Activated naive CD4-positive, alpha-beta T cell treated with anti-CD3 and anti-CD28 coated beads for 36 hours (primary cell): ENCODE results near the gene TDRD10. TPM values are rescaled to one million over a fixed set of nuclear protein-coding genes. Genes with fewer than 3 reads are reported as not detected.

Source experiments
- CTCF ChIA-PET: fragments of 350-600 bp; sonication (Branson Sonifier 250); formaldehyde crosslinking; loops from one replicate; lab custom pipeline; 2021; ENCODE audit warnings: antibody characterized with exemption; lab: Charles Lee
- DNase-seq: peaks from one replicate; pipeline ENCODE4 v3.0.0-alpha.2; 2020
- H3K27ac Mint-ChIP-seq: one replicate; pipeline ENCODE4 v1.8.0; 2021; ENCODE audit warnings: mild to moderate bottlenecking, mixed read lengths
- H3K27me3 Mint-ChIP-seq: one replicate; pipeline ENCODE4 v1.8.0; 2021; ENCODE audit warnings: low read depth, mixed read lengths
- H3K36me3 Mint-ChIP-seq: one replicate; pipeline ENCODE4 v1.8.0; 2021; ENCODE audit warnings: low read depth, mixed read lengths
- H3K4me1 Mint-ChIP-seq: one replicate; pipeline ENCODE4 v1.8.0; 2021; ENCODE audit warnings: low read depth, mixed read lengths
- H3K4me3 Mint-ChIP-seq: one replicate; pipeline ENCODE4 v1.8.0; 2021; ENCODE audit warnings: mild to moderate bottlenecking, moderate library complexity, mixed read lengths
- H3K9me3 Mint-ChIP-seq: one replicate; pipeline ENCODE4 v1.8.0; 2021; ENCODE audit warnings: mixed read lengths
- intact Hi-C: fragments of 100-400 bp; cut with micrococcal nuclease; formaldehyde crosslinking; loops from one replicate; pipeline ENCODE4 v1.15.1; 2023
- total RNA-seq, 2 experiments: library from RNA; stranded (reverse); gene quantifications; one replicate each; pipeline ENCODE4 v1.2.3, GENCODE V29; 2021

TDRD10 gene
- total RNA-seq, 2 experiments from 2014 or later = not detected

GRCh38 chr1:154558720-154559465, 56.9 kb downstream of the TDRD10 start:
- no peaks in the 10 kb centered on the region for H3K9me3 Mint-ChIP-seq
- peak overlapping the region; percentile 91 for H3K4me3 Mint-ChIP-seq
- peak; percentile 99 for DNase-seq
- peak overlapping the region; percentile 92 for H3K27ac Mint-ChIP-seq
- peaks cover 28% of the 10 kb centered on the region for H3K4me1 Mint-ChIP-seq
- no peaks in the 10 kb centered on the region for H3K27me3 Mint-ChIP-seq
- peaks cover 21% of the 10 kb centered on the region for H3K36me3 Mint-ChIP-seq
- intact Hi-C loops = loop anchor here (1.0 to 5.0 kb wide), 16 partner anchors 50 to 576 kb away; partner anchors contain the start of genes IL6R, KCNN3, PMVK and SLC50A1
- CTCF ChIA-PET = interaction anchor here (0.7 to 2.4 kb wide), 28 partner anchors 10 to 797 kb away, joined by 3 to 18 read pairs (median 4); partner anchors contain the start of gene PMVK

GRCh38 chr1:154559466-154560044, 57.5 kb downstream of the TDRD10 start:
- intact Hi-C loops = loop anchor here (1.0 to 5.0 kb wide), 13 partner anchors 50 to 525 kb away; partner anchors contain the start of genes KCNN3 and PMVK
- Mint-ChIP-seq H3K9me3 (no peaks in the 10 kb centered on the region), H3K4me1 (peaks cover 28% of the 10 kb centered on the region), H3K27me3 (no peaks in the 10 kb centered on the region), H3K27ac (peak overlapping the region; percentile 92), H3K36me3 (peaks cover 18% of the 10 kb centered on the region), H3K4me3 (peak overlapping the region; percentile 91)
- DNase-seq = peak; percentile 92
- CTCF ChIA-PET = interaction anchor here (0.7 to 2.4 kb wide), 43 partner anchors 11 to 798 kb away, joined by 3 to 18 read pairs (median 4); partner anchors contain the start of gene PMVK

GRCh38 chr1:154565876-154566275, 63.9 kb downstream of the TDRD10 start:
- peaks cover 16% of the 10 kb centered on the region for H3K27me3 Mint-ChIP-seq
- H3K4me3 Mint-ChIP-seq = no peak overlapping the region
- H3K4me1 Mint-ChIP-seq = peaks cover 7% of the 10 kb centered on the region
- H3K9me3 Mint-ChIP-seq = no peaks in the 10 kb centered on the region
- H3K36me3 Mint-ChIP-seq = no peaks in the 10 kb centered on the region
- H3K27ac Mint-ChIP-seq = no peak overlapping the region
- DNase-seq = no peak
- intact Hi-C loops = no loop called here
- CTCF ChIA-PET = no interaction called here

- H3K27me3 Mint-ChIP-seq = peaks cover 16% of the 10 kb centered on the region
- intact Hi-C loops = no loop called here
- H3K36me3 Mint-ChIP-seq = no peaks in the 10 kb centered on the region
- CTCF ChIA-PET = interaction anchor here (0.6 kb wide), 1 partner anchor 162 kb away, joined by 3 read pairs; no protein-coding TSS in a partner anchor
- peaks cover 7% of the 10 kb centered on the region for H3K4me1 Mint-ChIP-seq
- peak within 1 kb of the TSS; percentile 49 for H3K4me3 Mint-ChIP-seq
- no peaks in the 10 kb centered on the region for H3K9me3 Mint-ChIP-seq
- H3K27ac Mint-ChIP-seq = no peak within 1 kb of the TSS
- peak; percentile 71 for DNase-seq
These were observed 65.6 kb downstream of the TDRD10 start, which contains the start of gene CHRNB2 for GRCh38 chr1:154567386-154568156. TSS of gene CHRNB2 (plus strand) at chr1:154567778. CDS start at chr1:154568045, 267 bp downstream.

- H3K27ac Mint-ChIP-seq = no peak overlapping the region
These were observed 66.3 kb downstream of the TDRD10 start for GRCh38 chr1:154568157-154568815.

GRCh38 chr1:154571244-154571963, 69.4 kb downstream of the TDRD10 start:
- no peak overlapping the region for H3K27ac Mint-ChIP-seq
- no peaks in the 10 kb centered on the region for H3K9me3 Mint-ChIP-seq
- DNase-seq = no peak
- CTCF ChIA-PET = no interaction called here
- H3K36me3 Mint-ChIP-seq = no peaks in the 10 kb centered on the region
- H3K27me3 Mint-ChIP-seq = peaks cover 15% of the 10 kb centered on the region
- intact Hi-C loops = no loop called here
- H3K4me1 Mint-ChIP-seq = peaks cover 7% of the 10 kb centered on the region
- no peak overlapping the region for H3K4me3 Mint-ChIP-seq

More at GRCh38 chr1:154568157-154568815, 66.3 kb downstream of the TDRD10 start:
- intact Hi-C loops = no loop called here
- CTCF ChIA-PET = interaction anchor here (0.6 kb wide), 1 partner anchor 161 kb away, joined by 3 read pairs; no protein-coding TSS in a partner anchor
- H3K4me1 Mint-ChIP-seq = peaks cover 7% of the 10 kb centered on the region
- no peak for DNase-seq
- no peak overlapping the region for H3K4me3 Mint-ChIP-seq
- no peaks in the 10 kb centered on the region for H3K9me3 Mint-ChIP-seq
- peaks cover 16% of the 10 kb centered on the region for H3K27me3 Mint-ChIP-seq
- H3K36me3 Mint-ChIP-seq = no peaks in the 10 kb centered on the region

- no peak overlapping the region for H3K27ac Mint-ChIP-seq
- H3K27me3 Mint-ChIP-seq = peaks cover 12% of the 10 kb centered on the region
- CTCF ChIA-PET = no interaction called here
- intact Hi-C loops = no loop called here
- H3K4me3 Mint-ChIP-seq = no peak overlapping the region
- no peaks in the 10 kb centered on the region for H3K36me3 Mint-ChIP-seq
- H3K4me1 Mint-ChIP-seq = peaks cover 7% of the 10 kb centered on the region
- H3K9me3 Mint-ChIP-seq = no peaks in the 10 kb centered on the region
- DNase-seq = no peak
These were observed 69.9 kb downstream of the TDRD10 start for GRCh38 chr1:154571964-154572288.

GRCh38 chr1:154572468-154573167, 70.6 kb downstream of the TDRD10 start:
- no peaks in the 10 kb centered on the region for H3K9me3 Mint-ChIP-seq
- H3K27me3 Mint-ChIP-seq = peaks cover 8% of the 10 kb centered on the region
- no peak for DNase-seq
- H3K27ac Mint-ChIP-seq = no peak overlapping the region
- intact Hi-C loops = no loop called here
- peaks cover 4% of the 10 kb centered on the region for H3K4me1 Mint-ChIP-seq
- no peaks in the 10 kb centered on the region for H3K36me3 Mint-ChIP-seq
- H3K4me3 Mint-ChIP-seq = no peak overlapping the region
- CTCF ChIA-PET = interaction anchor here (1.4 kb wide), 1 partner anchor 13 kb away, joined by 7 read pairs; no protein-coding TSS in a partner anchor

- no peak for DNase-seq
- intact Hi-C loops = no loop called here
- peaks cover 6% of the 10 kb centered on the region for H3K27me3 Mint-ChIP-seq
- peaks cover 1% of the 10 kb centered on the region for H3K36me3 Mint-ChIP-seq
- CTCF ChIA-PET = interaction anchor here (1.4 kb wide), 1 partner anchor 13 kb away, joined by 7 read pairs; no protein-coding TSS in a partner anchor
- H3K9me3 Mint-ChIP-seq = no peaks in the 10 kb centered on the region
- H3K4me1 Mint-ChIP-seq = no peaks in the 10 kb centered on the region
- H3K4me3 Mint-ChIP-seq = no peak overlapping the region
- no peak overlapping the region for H3K27ac Mint-ChIP-seq
These were observed 71.1 kb downstream of the TDRD10 start for GRCh38 chr1:154573168-154573510.

GRCh38 chr1:154574716-154575115, 72.7 kb downstream of the TDRD10 start:
- no peak overlapping the region for H3K27ac Mint-ChIP-seq
- peaks cover 3% of the 10 kb centered on the region for H3K27me3 Mint-ChIP-seq
- peaks cover 9% of the 10 kb centered on the region for H3K36me3 Mint-ChIP-seq
- CTCF ChIA-PET = interaction anchor here (0.6 to 2.9 kb wide), 2 partner anchors 14 to 163 kb away, joined by 3 to 15 read pairs; no protein-coding TSS in a partner anchor
- no peaks in the 10 kb centered on the region for H3K4me1 Mint-ChIP-seq
- H3K4me3 Mint-ChIP-seq = no peak overlapping the region
- intact Hi-C loops = no loop called here
- no peak for DNase-seq
- no peaks in the 10 kb centered on the region for H3K9me3 Mint-ChIP-seq
